Upper lobe of right lung (tissue), 1 donor: ENCODE results near the gene NKX3-2. TPM values are rescaled to one million over a fixed set of nuclear protein-coding genes. Genes with fewer than 3 reads are reported as not detected.
"Not testable (repeated sequence)": the region's sequence is repeated elsewhere in the genome, so short reads cannot be mapped to it uniquely, and the experiment has no call there.

Experiments
- ATAC-seq: fragments of 200-7000 bp; cut with Tn5 transposase; one replicate; pipeline ENCODE4 v1.9.1; 2020; ENCODE audit warnings: mild to moderate bottlenecking, moderate library complexity
- DNase-seq: peaks from one replicate; pipeline ENCODE4 v3.0.0-alpha.2; 2020
- H3K27ac ChIP-seq: fragments of 200-600 bp; one replicate; pipeline ENCODE4 v1.8.0; 2022
- H3K27me3 ChIP-seq: fragments of 200-600 bp; one replicate; pipeline ENCODE4 v1.8.0; 2022; ENCODE audit warnings: mild to moderate bottlenecking
- H3K36me3 ChIP-seq: fragments of 200-600 bp; one replicate; pipeline ENCODE4 v1.8.0; 2022
- H3K4me1 ChIP-seq: fragments of 200-600 bp; one replicate; pipeline ENCODE4 v1.8.0; 2022
- H3K4me3 ChIP-seq: fragments of 200-600 bp; one replicate; pipeline ENCODE4 v1.8.0; 2022; ENCODE audit warnings: mild to moderate bottlenecking
- H3K9me3 ChIP-seq: fragments of 200-600 bp; one replicate; pipeline ENCODE4 v1.8.0; 2022
- intact Hi-C: fragments of 100-400 bp; cut with DNase I; formaldehyde crosslinking; loops from one replicate; pipeline ENCODE4 v1.11.0; 2022
- total RNA-seq: library from RNA; stranded (reverse); fragmentation: NEBNext Ultra II Directional; extraction: Animal tissue kit (Norgen Biotek cat#: 25700); gene quantifications from one replicate; pipeline ENCODE4 v1.2.1, GENCODE V29; 2021
- TF ChIP-seq, protein P1 (sequence below): fragments of 200-600 bp; IDR thresholded peaks from one replicate; pipeline ENCODE4 v1.8.0; 2022; ENCODE audit warnings: antibody characterized with exemption
- donor health status: DM: no; HTN: yes; CAD: no; lungs with severe emphysema.

The NKX3-2 gene
- total RNA-seq, 1 donor from 2014 or later = not detected

DNA sequence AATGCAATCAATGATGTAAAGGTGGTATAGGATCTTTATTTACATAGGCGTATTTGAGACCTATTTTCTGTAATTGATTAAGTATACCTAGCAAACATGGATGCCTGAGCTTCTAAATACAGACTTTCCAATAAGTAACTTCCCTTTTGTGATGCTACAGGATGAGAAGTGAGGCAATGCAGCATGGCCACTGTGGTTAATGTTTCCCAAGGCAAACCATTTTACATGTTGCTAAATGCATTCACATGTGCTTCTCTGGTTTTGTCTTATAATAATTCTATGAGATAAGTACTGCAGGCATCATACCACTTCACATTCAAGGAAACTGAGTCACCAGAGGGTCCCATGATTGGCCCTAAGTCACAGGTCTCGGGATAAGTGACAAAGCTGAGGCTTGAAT lies 35.7 kb upstream of the NKX3-2 start:
- Histone ChIP-seq H3K27ac (no peak overlapping the region), H3K4me1 (no peaks in the 10 kb centered on the region), H3K9me3 (no peaks in the 10 kb centered on the region), H3K27me3 (no peaks in the 10 kb centered on the region), H3K4me3 (no peak overlapping the region), H3K36me3 (peaks cover 96% of the 10 kb centered on the region)
- TF ChIP-seq, protein P1, sequence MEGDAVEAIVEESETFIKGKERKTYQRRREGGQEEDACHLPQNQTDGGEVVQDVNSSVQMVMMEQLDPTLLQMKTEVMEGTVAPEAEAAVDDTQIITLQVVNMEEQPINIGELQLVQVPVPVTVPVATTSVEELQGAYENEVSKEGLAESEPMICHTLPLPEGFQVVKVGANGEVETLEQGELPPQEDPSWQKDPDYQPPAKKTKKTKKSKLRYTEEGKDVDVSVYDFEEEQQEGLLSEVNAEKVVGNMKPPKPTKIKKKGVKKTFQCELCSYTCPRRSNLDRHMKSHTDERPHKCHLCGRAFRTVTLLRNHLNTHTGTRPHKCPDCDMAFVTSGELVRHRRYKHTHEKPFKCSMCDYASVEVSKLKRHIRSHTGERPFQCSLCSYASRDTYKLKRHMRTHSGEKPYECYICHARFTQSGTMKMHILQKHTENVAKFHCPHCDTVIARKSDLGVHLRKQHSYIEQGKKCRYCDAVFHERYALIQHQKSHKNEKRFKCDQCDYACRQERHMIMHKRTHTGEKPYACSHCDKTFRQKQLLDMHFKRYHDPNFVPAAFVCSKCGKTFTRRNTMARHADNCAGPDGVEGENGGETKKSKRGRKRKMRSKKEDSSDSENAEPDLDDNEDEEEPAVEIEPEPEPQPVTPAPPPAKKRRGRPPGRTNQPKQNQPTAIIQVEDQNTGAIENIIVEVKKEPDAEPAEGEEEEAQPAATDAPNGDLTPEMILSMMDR = no peak
- ATAC-seq = peak; percentile 41
- intact Hi-C loops = no loop called here
- no peak for DNase-seq

DNA sequence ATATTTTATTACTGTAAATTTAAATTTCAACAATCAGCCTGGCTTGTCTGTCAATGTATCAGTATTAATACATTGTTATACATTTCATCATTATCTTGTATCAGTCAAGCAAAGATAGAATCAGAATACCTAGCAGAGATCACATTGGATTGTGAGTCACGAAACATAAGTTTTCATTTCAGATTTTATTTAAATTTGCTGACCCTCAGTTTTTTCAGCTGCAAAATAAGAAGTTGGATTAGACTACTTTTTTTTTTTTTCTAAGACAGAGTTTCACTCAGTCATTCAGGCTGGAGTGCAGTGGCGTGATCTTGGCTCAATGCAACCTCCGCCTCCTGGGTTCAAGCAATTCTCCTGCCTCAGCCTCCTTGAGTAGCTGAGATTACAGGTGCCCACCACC lies 33.4 kb upstream of the NKX3-2 start:
- Histone ChIP-seq H3K9me3 (no peaks in the 10 kb centered on the region), H3K4me3 (no peak overlapping the region), H3K27ac (no peak overlapping the region), H3K4me1 (no peaks in the 10 kb centered on the region), H3K36me3 (peaks cover 97% of the 10 kb centered on the region), H3K27me3 (no peaks in the 10 kb centered on the region)
- intact Hi-C loops = no loop called here
- ATAC-seq (no peak), DNase-seq (no peak)
- TF ChIP-seq, protein P1 = no peak

DNA sequence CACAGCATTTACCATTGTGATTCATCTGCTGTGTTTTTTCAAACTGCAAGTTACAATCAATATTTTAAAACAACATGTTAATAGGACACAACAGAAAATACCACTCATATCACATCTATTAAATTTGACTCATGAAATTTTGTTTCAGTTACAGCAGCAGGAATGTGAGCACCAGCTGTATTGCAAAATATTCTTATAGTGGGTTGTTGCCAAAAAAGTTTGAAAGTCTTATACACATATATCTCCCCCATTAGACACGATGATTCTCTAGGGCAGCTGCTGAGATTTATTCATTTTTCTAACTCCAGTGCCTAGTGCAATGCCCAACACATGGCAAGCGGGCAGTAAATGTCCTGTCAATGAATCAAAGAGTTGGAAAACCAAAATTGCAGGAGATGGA lies 26.6 kb upstream of the NKX3-2 start:
- H3K36me3 ChIP-seq = peaks cover 80% of the 10 kb centered on the region
- DNase-seq = no peak

DNA sequence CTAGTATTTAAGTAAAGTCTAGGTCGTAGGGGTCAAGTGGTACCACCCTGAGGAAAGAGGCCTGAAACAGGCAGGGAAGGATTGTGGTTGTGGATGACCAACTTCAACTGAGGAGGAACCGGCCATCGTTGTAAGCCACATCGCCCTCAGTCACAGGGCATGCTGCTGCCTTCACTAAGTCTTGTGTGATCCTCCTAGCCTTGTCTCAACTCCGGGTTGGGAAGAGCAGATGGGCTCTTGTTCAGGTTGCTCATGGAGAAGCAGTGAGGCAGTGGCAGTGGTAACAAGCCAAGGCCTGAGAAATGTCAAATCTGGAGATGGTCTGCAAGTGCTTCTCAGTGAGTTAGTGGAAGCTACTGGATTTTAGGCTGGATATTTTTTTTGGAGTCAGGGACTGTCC lies 22.8 kb upstream of the NKX3-2 start:
- intact Hi-C loops = no loop called here
- H3K36me3 ChIP-seq = peaks cover 44% of the 10 kb centered on the region
- H3K9me3 ChIP-seq = no peaks in the 10 kb centered on the region
- TF ChIP-seq, protein P1 = no peak
- no peaks in the 10 kb centered on the region for H3K4me1 ChIP-seq
- H3K4me3 ChIP-seq = no peak overlapping the region
- no peaks in the 10 kb centered on the region for H3K27me3 ChIP-seq
- ATAC-seq (peak; percentile 24), DNase-seq (no peak)
- H3K27ac ChIP-seq = no peak overlapping the region

More for the DNA sequence above, 26.6 kb upstream of the NKX3-2 start:
- ATAC-seq = no peak
- no peaks in the 10 kb centered on the region for H3K4me1 ChIP-seq
- TF ChIP-seq, protein P1 = no peak
- no peaks in the 10 kb centered on the region for H3K27me3 ChIP-seq
- no peak overlapping the region for H3K4me3 ChIP-seq
- intact Hi-C loops = no loop called here
- no peaks in the 10 kb centered on the region for H3K9me3 ChIP-seq
- H3K27ac ChIP-seq = no peak overlapping the region

DNA sequence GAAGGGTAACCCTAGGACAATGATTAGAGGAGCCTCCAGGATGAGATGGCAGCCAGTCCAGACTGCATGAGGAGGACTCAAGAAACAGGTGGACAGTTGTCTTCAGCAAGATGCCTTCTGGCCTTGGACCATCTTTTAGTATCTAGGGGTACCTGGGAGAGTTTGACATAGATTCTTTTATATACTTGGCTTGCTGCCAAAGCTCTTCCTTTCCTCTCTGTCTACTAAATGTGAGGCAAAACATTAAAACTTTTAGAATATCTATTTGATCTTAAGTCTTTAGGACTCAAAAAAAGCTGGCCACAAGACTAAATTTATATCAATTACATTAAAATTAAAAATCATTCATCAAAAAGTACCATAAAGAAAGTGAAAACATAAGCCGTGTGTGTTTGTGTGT lies 18.6 kb upstream of the NKX3-2 start:
- Histone ChIP-seq H3K9me3 (no peaks in the 10 kb centered on the region), H3K4me3 (no peak overlapping the region), H3K27ac (no peak overlapping the region), H3K4me1 (no peaks in the 10 kb centered on the region), H3K36me3 (peaks cover 4% of the 10 kb centered on the region), H3K27me3 (no peaks in the 10 kb centered on the region)
- intact Hi-C loops = no loop called here
- DNase-seq = no peak
- TF ChIP-seq, protein P1 = no peak
- no peak for ATAC-seq

DNA sequence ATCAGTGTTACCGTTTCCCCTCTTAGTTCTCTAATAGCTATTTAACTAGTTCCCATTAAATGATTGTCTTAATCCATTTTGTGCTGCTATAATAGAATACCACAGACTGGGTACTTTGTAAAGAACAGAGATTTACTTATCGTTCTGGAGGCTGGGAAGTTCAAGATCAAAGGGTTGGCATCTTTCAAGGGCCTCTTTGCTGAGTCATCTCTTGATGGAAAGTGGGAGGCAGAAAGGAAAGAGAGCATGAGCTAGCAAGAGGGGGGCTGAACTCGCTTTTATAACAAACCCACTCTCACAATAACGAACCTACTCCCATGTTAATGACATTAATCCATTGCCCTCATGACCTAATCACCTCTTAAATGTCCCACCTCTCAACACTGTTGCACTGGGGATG lies 17.4 kb upstream of the NKX3-2 start:
- TF ChIP-seq, protein P1 = no peak
- no peak for ATAC-seq
- intact Hi-C loops = no loop called here

DNA sequence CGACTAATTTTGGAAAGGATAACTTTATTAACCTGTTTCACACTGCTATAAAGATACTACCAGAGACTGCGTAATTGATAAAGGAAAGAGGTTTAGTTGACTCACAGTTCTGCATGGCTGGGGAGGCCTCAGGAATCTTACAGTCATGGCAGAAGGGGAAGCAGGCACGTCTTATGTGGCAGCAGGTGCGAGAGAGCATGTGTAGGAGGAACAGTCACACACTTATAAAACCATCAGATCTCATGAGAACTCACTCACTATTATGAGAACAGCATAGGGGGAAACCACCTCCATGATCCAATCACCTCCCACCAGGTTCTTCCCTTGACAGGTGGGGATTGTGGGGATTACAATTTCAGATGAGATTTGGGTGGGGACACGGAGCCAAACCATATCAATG lies 15.8 kb upstream of the NKX3-2 start:
- intact Hi-C loops, H3K27ac ChIP-seq, ATAC-seq, H3K36me3 ChIP-seq, H3K4me1 ChIP-seq, H3K4me3 ChIP-seq, DNase-seq, H3K27me3 ChIP-seq, H3K9me3 ChIP-seq: not testable (repeated sequence)

More for the DNA sequence above, 17.4 kb upstream of the NKX3-2 start:
- DNase-seq = no peak
- Histone ChIP-seq H3K27me3 (peaks cover 5% of the 10 kb centered on the region), H3K27ac (no peak overlapping the region), H3K4me1 (no peaks in the 10 kb centered on the region), H3K4me3 (no peak overlapping the region), H3K36me3 (no peaks in the 10 kb centered on the region), H3K9me3 (no peaks in the 10 kb centered on the region)
